GM19043 (cell line): ENCODE measurements around the gene MAN1A1.

Experiments
- ATAC-seq: cut with Tn5 transposase; IDR thresholded peaks from one replicate; pipeline ENCODE4 v1.9.1; 2021; ENCODE audit warnings: low read depth; ENCODE audit not compliant: unreplicated experiment

MAN1A1 gene

GRCh38 chr6:119346936-119347335 is 2.6 kb downstream of the MAN1A1 start:
- no peak for ATAC-seq

- ATAC-seq: no peak
Observed at GRCh38 chr6:119346450-119346849, 3.1 kb downstream of the MAN1A1 start.

GRCh38 chr6:119345114-119345513 is 4.4 kb downstream of the MAN1A1 start:
- no peak for ATAC-seq

GRCh38 chr6:119344306-119344705 is 5.3 kb downstream of the MAN1A1 start:
- no peak for ATAC-seq

- no peak for ATAC-seq
Observed at GRCh38 chr6:119343573-119344146, 5.9 kb downstream of the MAN1A1 start.

- ATAC-seq: no peak
Observed at GRCh38 chr6:119343167-119343566, 6.4 kb downstream of the MAN1A1 start.

- ATAC-seq: no peak
Observed at GRCh38 chr6:119342430-119342829, 7.1 kb downstream of the MAN1A1 start.

- ATAC-seq: no peak
Observed at GRCh38 chr6:119340796-119341487, 8.6 kb downstream of the MAN1A1 start.

- ATAC-seq: no peak
Observed at GRCh38 chr6:119339941-119340456, 9.6 kb downstream of the MAN1A1 start.

GRCh38 chr6:119337762-119338161 is 11.8 kb downstream of the MAN1A1 start:
- ATAC-seq: no peak

- no peak for ATAC-seq
Observed at GRCh38 chr6:119337252-119337651, 12.3 kb downstream of the MAN1A1 start.

GRCh38 chr6:119334535-119335264 is 14.9 kb downstream of the MAN1A1 start:
- ATAC-seq: no peak

- ATAC-seq: peak; percentile 39
Observed at GRCh38 chr6:119333707-119334295, 15.8 kb downstream of the MAN1A1 start.

GRCh38 chr6:119333063-119333609 is 16.4 kb downstream of the MAN1A1 start:
- ATAC-seq: no peak

GRCh38 chr6:119331663-119332286 is 17.8 kb downstream of the MAN1A1 start:
- ATAC-seq: no peak

- peak; percentile 38 for ATAC-seq
Observed at GRCh38 chr6:119330520-119331113, 18.9 kb downstream of the MAN1A1 start.

- ATAC-seq: no peak
Observed at GRCh38 chr6:119329794-119330180, 19.8 kb downstream of the MAN1A1 start.

- no peak for ATAC-seq
Observed at GRCh38 chr6:119328892-119329793, 20.4 kb downstream of the MAN1A1 start.

- no peak for ATAC-seq
Observed at GRCh38 chr6:119328254-119328653, 21.3 kb downstream of the MAN1A1 start.
